RWPE1 (cell line): ENCODE results near the gene COX4I1.

Source experiments
- CTCF ChIA-PET: fragments of 350-600 bp; sonication (Branson Sonifier 250); formaldehyde crosslinking; extraction: SDS; loops from one replicate; lab custom pipeline; 2021; lab: Yijun Ruan, JAX
- POLR2A ChIA-PET: fragments of 400-600 bp; formaldehyde crosslinking; extraction: SDS; loops from one replicate; lab custom pipeline; 2020; ENCODE audit warnings: antibody characterized with exemption; ENCODE audit not compliant: low non-redundant PET; lab: Yijun Ruan, JAX
- DNase-seq: peaks from one replicate; pipeline ENCODE4 v3.0.0; 2012; ENCODE audit warnings: low spot score
- H3K27ac ChIP-seq: fragments of 450-650 bp; 2 replicates; pipeline ENCODE4 v1.5.1; 2017
- CTCF ChIP-seq: fragments of 450-650 bp; conservative IDR thresholded peaks from 2 replicates; pipeline ENCODE4 v1.5.1; 2017; ENCODE audit warnings: low read depth, mild to moderate bottlenecking

The COX4I1 gene

GRCh38 chr16:85838381-85838780 is 38.9 kb downstream of the COX4I1 start:
- H3K27ac ChIP-seq = no peak overlapping the region
- POLR2A ChIA-PET = no interaction called here
- TF ChIP-seq CTCF = no peak
- no peak for DNase-seq
- CTCF ChIA-PET = no interaction called here

- H3K27ac ChIP-seq = no peak overlapping the region
- no peak for DNase-seq
- no peak for TF ChIP-seq CTCF
- CTCF ChIA-PET = no interaction called here
- POLR2A ChIA-PET = no interaction called here
Measured at GRCh38 chr16:85838876-85839585, 39.5 kb downstream of the COX4I1 start.

GRCh38 chr16:85839681-85840240 is 40.3 kb downstream of the COX4I1 start:
- no peak for DNase-seq
- no peak for TF ChIP-seq CTCF
- ChIA-PET CTCF (no interaction called here), POLR2A (no interaction called here)
- no peak overlapping the region for H3K27ac ChIP-seq

DNA sequence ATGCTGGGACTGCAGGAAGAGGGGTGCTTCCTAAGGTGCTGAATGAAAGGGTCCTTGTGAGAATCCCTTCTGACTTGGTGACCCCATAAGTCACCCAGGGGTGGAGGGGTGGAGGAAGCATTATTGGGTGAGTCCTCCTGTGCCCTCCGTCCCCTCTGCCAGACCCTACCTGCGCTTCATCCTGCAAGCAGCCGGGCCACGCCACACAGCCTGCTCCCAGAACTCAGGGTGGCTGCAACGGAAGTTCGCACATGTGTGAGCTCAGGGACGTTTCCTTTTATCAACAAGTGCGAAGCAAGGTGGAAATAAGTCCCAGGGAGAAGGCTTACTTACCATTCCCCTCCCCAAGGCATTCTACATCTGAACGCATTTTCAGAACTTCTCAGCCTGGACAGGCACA is 40.9 kb downstream of the COX4I1 start:
- CTCF ChIA-PET = no interaction called here
- no peak for TF ChIP-seq CTCF
- no peak overlapping the region for H3K27ac ChIP-seq
- POLR2A ChIA-PET = no interaction called here
- no peak for DNase-seq

GRCh38 chr16:85840801-85841200 is 41.3 kb downstream of the COX4I1 start:
- POLR2A ChIA-PET = no interaction called here
- no peak for TF ChIP-seq CTCF
- CTCF ChIA-PET = no interaction called here
- no peak for DNase-seq
- H3K27ac ChIP-seq = no peak overlapping the region

GRCh38 chr16:85842435-85842834 is 42.9 kb downstream of the COX4I1 start:
- CTCF ChIA-PET = no interaction called here
- no peak for DNase-seq
- POLR2A ChIA-PET = no interaction called here

More at GRCh38 chr16:85842435-85842834, 42.9 kb downstream of the COX4I1 start:
- no peak for TF ChIP-seq CTCF
- no peak overlapping the region for H3K27ac ChIP-seq
